Tibial artery (tissue), 4 donors: Measurements from ENCODE around the gene PPFIBP2.

Source experiments
- DNase-seq, 2 donors: peaks; one replicate each; pipeline ENCODE4 v3.0.0-alpha.2; 2019
- H3K27ac ChIP-seq, 2 donors: fragments of 200-600 bp; sonication (generic) in 1 of 2; 1 replicate in 1 of 2; 2 replicates in 1 of 2; pipeline ENCODE4 v1.5.1; 2018 to 2019; ENCODE audit warnings: mild to moderate bottlenecking in 1 of 2
- H3K27me3 ChIP-seq, 2 donors: fragments of 200-600 bp; sonication (generic) in 1 of 2; one replicate each; pipeline versions ENCODE4 v1.5.1 to v1.6.0; 2016 to 2019
- H3K36me3 ChIP-seq, 3 donors: fragments of 200-600 bp; sonication (generic) in 2 of 3; one replicate each; pipeline ENCODE4 v1.5.1; 2016 to 2019; ENCODE audit warnings: mild to moderate bottlenecking in 2 of 3
- H3K4me1 ChIP-seq, 4 donors: fragments of 200-600 bp; sonication (generic) in 2 of 4; 1 replicate in 3 of 4; 2 replicates in 1 of 4; pipeline ENCODE4 v1.5.1; 2016 to 2019
- H3K4me3 ChIP-seq, 2 donors: fragments of 200-600 bp; sonication (generic) in 1 of 2; 1 replicate in 1 of 2; 2 replicates in 1 of 2; pipeline ENCODE4 v1.5.1; 2018 to 2019; ENCODE audit warnings: mild to moderate bottlenecking in 2 of 2
- H3K9me3 ChIP-seq, 3 donors: fragments of 200-600 bp; sonication (generic) in 1 of 3; one replicate each; pipeline ENCODE4 v1.5.1; 2016 to 2019
- intact Hi-C: fragments of 100-400 bp; cut with DNase I; formaldehyde crosslinking; loops from one replicate; pipeline ENCODE4 v1.15.0; 2023; ENCODE audit warnings: low total_unique reads
- TF ChIP-seq, protein P1 (sequence below), 2 experiments: fragments of 200-600 bp in 1 of 2; fragments of 450-650 bp in 1 of 2; IDR thresholded peaks; one replicate each; pipeline ENCODE4 v1.5.1; 2017 to 2019; ENCODE audit warnings: antibody characterized with exemption in 2 of 2, mild to moderate bottlenecking in 1 of 2, moderate library complexity in 1 of 2

The PPFIBP2 gene

DNA sequence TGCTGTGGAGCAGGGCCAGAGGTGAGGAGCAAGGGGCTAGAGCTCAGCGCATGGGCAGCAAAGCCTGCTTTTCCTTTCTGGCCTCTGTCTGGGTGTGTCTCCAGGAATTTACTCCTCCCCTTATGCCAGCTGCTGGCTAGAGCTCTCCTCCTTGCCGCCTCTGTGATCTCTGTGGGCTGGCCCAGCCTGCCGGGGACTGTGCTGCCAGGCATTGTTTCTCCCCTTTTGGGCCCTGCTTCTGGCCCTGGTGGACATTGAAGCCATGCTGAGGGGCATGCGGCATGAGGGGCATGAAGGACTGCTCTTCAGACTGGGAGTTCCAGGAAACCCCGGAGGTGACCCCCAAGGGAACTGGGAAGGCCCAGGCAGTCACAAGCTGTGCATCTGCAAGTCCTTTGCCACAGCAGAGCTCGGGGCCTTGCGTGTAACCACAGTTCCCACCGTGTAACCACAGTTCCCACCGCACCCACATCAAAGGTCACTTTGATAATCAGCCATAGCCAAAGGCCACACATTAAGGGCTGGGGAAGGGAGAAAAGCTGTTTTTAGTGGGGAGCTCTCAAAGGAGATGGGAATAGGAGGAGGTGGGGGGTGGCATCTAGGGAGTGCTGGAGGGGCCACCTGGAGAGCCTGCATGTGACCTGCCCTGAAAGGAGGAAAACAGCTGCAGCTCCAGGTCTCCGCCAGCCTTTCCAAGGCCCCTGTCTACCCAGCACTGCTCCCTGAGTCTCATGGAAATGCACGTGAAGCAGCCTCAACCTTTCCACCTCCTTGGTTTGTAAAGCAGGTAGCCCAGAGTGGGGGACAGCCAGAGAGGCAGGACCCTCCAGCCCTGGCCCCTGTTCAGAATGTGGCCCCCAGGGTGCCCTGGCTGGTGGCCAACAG, 62.3 kb downstream of the PPFIBP2 start:
- intact Hi-C loops = no loop called here
- H3K4me3 ChIP-seq = peak overlapping the region; percentile 40 to 49
- no peaks in the 10 kb centered on the region for H3K9me3 ChIP-seq
- H3K27ac ChIP-seq = peak overlapping the region; percentile 88
- no peaks in the 10 kb centered on the region for H3K36me3 ChIP-seq
- peaks cover 14 to 80% (median 59%) of the 10 kb centered on the region in 4 donors for H3K4me1 ChIP-seq
- peak in 1 of 2 donors; percentile 70 for DNase-seq
- TF ChIP-seq, protein P1, sequence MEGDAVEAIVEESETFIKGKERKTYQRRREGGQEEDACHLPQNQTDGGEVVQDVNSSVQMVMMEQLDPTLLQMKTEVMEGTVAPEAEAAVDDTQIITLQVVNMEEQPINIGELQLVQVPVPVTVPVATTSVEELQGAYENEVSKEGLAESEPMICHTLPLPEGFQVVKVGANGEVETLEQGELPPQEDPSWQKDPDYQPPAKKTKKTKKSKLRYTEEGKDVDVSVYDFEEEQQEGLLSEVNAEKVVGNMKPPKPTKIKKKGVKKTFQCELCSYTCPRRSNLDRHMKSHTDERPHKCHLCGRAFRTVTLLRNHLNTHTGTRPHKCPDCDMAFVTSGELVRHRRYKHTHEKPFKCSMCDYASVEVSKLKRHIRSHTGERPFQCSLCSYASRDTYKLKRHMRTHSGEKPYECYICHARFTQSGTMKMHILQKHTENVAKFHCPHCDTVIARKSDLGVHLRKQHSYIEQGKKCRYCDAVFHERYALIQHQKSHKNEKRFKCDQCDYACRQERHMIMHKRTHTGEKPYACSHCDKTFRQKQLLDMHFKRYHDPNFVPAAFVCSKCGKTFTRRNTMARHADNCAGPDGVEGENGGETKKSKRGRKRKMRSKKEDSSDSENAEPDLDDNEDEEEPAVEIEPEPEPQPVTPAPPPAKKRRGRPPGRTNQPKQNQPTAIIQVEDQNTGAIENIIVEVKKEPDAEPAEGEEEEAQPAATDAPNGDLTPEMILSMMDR (IDR thresholded peaks at IDR 0.05) = no peak
- no peaks in the 10 kb centered on the region for H3K27me3 ChIP-seq

DNA sequence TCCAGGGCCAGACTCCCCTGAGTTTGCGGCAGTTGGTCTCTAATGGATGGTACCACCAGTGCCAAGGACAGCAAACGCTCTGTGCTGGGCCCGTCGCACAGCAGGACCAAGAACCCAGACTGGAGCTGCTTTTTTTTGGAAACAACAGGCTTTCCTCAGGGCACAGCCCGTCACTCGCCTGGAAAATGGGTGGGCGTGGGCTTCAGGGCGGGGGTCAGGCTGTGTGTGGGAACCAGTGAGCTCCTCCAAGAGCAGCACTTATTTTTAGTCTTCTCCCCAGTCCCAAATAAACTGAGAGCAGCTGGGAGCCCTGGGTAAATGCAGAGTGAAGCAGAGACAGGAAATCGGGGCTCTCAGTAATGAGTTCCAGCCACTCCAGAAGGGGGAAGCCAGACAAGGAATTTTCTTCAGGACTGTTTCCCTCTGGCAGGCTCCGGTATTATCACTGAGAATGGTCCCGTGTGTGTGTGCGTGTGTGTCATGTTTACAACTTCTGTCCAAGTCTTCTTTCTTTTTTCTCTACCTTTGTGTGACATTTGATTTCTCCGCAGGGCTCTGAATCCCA, 63.0 kb downstream of the PPFIBP2 start:
- Histone ChIP-seq H3K27me3 (no peaks in the 10 kb centered on the region), H3K4me1 (peaks cover 12 to 82% (median 62%) of the 10 kb centered on the region in 4 donors), H3K4me3 (peak overlapping the region; percentile 40 to 49), H3K36me3 (no peaks in the 10 kb centered on the region), H3K27ac (peak overlapping the region; percentile 88), H3K9me3 (no peaks in the 10 kb centered on the region)
- peak; percentile 40 to 85 for DNase-seq
- intact Hi-C loops = no loop called here
- TF ChIP-seq, protein P1 (IDR thresholded peaks at IDR 0.05) = no peak

DNA sequence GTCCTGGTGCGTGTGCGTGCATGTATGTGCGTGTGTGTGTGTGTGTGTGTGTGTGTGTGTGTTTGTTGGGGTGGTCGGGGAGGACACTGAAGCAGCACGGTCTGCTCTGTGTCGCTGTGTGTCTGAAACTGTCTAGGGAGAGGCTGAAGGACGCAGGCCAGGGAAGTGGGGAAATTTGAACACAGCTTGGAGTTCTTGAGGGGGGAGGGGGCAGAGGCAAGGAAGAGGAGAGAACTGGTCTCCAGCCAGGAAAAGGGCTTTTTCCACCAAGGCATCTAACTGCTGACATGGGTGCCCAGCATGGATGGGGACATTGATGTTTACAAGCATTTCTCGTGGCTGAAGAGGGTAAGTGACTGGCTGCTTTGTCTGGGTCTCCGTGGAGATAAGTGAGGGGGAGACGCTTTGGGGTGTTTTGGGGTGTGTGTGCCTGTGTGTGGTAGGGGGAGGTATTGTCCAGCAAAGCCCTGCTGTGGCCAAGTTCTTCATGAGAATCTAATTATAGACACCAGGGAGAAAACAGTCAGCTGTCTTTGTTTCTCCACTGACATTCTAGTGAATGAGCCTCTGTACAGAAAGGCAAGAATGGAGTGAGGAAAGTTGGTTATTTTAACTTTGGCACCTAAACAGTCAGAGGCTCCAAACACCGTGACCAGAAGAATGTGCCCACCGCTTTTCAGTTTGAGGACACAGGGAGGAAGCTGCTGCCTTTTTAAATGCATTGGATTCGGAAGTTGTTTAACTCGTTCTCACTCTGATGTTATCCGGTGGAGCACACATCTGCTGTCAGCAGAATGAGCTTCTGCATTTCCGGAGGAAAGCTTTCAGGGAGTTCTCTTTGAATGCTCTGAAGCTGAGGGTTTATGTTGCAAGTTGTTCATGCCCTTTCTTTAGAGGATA, 63.7 kb downstream of the PPFIBP2 start:
- TF ChIP-seq, protein P1 (IDR thresholded peaks at IDR 0.05) = no peak
- H3K9me3 ChIP-seq = no peaks in the 10 kb centered on the region
- H3K4me3 ChIP-seq = peak overlapping the region; percentile 40 to 49
- peaks cover 9 to 79% (median 63%) of the 10 kb centered on the region in 4 donors for H3K4me1 ChIP-seq
- no peaks in the 10 kb centered on the region for H3K36me3 ChIP-seq
- no peaks in the 10 kb centered on the region for H3K27me3 ChIP-seq
- intact Hi-C loops = no loop called here
- DNase-seq = peak; percentile 75 to 84
- H3K27ac ChIP-seq = peak overlapping the region; percentile 88

DNA sequence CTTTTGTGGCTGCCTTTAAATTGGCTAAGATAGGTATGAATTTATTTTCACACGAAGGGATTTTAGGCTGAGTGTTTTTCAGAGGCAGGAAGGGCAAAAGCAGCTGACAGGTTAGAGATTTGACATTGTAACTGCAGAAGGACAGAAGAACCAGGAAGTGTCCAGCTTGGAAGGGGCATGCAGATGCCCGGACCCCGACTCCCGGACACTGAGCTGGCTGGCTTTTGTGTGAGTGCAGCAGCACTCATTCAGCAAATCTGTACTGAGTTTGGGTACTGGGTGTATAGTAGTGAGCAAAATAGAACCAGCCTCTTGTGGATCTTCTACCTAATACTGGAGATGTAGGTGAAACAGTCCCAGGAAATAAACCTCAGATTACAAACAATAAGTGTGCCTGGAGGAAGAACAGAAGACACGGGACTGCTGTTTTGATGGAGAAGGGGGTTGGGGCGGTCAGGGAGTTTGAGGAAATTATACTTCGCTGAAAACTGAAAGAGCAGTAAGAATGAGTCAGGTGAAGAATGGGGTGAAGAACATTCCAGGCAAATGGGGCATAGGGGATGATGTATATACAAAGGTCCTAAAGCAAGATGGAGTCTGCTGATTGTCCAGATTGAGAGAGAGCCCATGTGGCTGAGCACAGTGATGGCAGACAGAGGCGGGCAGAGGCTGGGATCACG, 64.6 kb downstream of the PPFIBP2 start:
- Histone ChIP-seq H3K4me1 (peaks cover 9 to 80% (median 65%) of the 10 kb centered on the region in 4 donors), H3K27ac (peak overlapping the region; percentile 88), H3K9me3 (no peaks in the 10 kb centered on the region), H3K36me3 (no peaks in the 10 kb centered on the region), H3K4me3 (peak overlapping the region; percentile 40 to 49), H3K27me3 (no peaks in the 10 kb centered on the region)
- DNase-seq = no peak
- intact Hi-C loops = no loop called here
- TF ChIP-seq, protein P1 (IDR thresholded peaks at IDR 0.05) = no peak

DNA sequence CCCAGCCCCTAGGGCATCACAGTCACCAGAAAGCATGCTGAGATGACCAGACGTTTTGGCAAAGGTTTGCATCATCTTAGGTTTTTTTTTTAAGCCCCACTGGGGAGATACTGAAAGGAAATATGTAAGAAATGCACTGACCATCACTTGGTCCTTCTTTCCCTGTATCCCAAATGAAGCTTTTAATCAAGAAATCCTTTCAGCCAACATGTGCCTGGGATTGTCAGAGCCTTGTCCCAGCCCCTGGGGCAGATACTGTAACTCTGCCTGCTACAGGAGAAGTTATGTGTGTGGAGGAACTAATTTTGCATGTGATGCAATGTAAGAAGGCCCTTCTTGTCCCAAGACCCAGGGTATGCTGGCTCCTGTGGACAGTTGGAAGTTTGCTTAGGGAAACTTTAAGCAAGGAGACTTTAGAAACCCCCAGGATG, 65.6 kb downstream of the PPFIBP2 start:
- Histone ChIP-seq H3K4me1 (peaks cover 9 to 90% (median 62%) of the 10 kb centered on the region in 4 donors), H3K36me3 (no peaks in the 10 kb centered on the region), H3K27ac (peak overlapping the region; percentile 88), H3K27me3 (no peaks in the 10 kb centered on the region), H3K9me3 (no peaks in the 10 kb centered on the region), H3K4me3 (peak overlapping the region in 1 of 2 donors; percentile 49)
- DNase-seq = peak; percentile 67 to 74
- TF ChIP-seq, protein P1 (IDR thresholded peaks at IDR 0.05) = no peak
- intact Hi-C loops = no loop called here
